ENCODE data around the gene NEURL1. TPM values are rescaled to one million over a fixed set of nuclear protein-coding genes. Genes with fewer than 3 reads are reported as not detected.

The NEURL1 gene
- total RNA-seq, 1 experiment from 2014 or later: 0.10 TPM

DNA sequence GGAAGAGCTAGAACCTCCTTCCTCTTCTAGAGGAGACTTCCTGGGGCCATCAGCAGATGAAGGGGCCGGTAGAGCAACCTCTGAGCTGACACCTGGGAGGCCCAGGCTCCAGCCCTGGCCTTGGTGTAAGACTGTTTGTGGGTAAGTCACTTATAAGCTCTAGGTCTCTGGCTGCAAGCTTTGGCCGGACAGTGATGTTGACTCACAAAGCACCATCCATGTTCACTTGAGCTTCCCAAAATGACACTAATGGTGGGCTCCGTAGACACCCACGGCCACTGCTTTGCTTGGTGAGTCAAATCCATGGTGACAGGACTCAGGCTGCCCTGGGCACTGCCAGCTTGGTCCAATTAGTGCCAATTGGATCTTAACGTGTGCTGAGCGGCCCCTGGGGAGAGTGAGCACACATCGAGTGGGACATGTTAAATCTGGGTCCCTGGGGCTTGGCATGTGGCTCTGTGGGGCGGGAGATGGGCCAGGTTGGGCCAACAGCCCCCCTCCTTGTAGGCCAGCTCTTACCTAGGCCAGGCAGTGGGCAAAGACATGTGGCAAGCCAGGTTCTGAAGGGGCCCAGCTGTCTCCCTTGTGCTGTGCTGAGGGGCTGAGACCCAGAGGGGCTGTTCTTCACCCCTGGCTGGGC lies 16.7 kb downstream of the NEURL1 start:
- Histone ChIP-seq H3K4me1 (ENCODE audit: control insufficient read depth, insufficient read depth, low read length) (no peaks in the 10 kb centered on the region), H3K36me3 (ENCODE audit: control insufficient read depth, insufficient read depth, low read length) (no peaks in the 10 kb centered on the region), H3K9me3 (ENCODE audit: control insufficient read depth, insufficient read depth, low read depth, low read length) (no peaks in the 10 kb centered on the region), H3K27me3 (ENCODE audit: control insufficient read depth, insufficient read depth, low read length) (no peaks in the 10 kb centered on the region), H3K27ac (ENCODE audit: low read length) (no peak overlapping the region), H3K4me3 (ENCODE audit: low read depth in 2 of 2, low read length in 2 of 2) (no peak overlapping the region)
- ATAC-seq (no peak), DNase-seq (ENCODE audit: low read depth, low spot score) (no peak)
- no TSS peak for BruUV-seq (replicated peaks)
- CTCF ChIA-PET: no interaction called here
- in situ Hi-C loops (cut with HindIII; ENCODE audit: low pct_unique_long_range_greater_than_20kb, low sequenced_read_pairs): no loop called here
- intact Hi-C loops (cut with micrococcal nuclease; ENCODE audit: unreplicated experiment): no loop called here
- TF ChIP-seq SIN3A (IDR thresholded peaks at IDR 0.05; ENCODE audit: borderline replicate concordance, insufficient read depth, low read depth, low read length) (no peak), TCF7L2 (IDR thresholded peaks at IDR 0.05; ENCODE audit: low read depth, low read length) (no peak), POLR2AphosphoS5 (IDR thresholded peaks at IDR 0.05; ENCODE audit: low read depth, low read length) (no peak)
- TF ChIP-seq, protein P1, sequence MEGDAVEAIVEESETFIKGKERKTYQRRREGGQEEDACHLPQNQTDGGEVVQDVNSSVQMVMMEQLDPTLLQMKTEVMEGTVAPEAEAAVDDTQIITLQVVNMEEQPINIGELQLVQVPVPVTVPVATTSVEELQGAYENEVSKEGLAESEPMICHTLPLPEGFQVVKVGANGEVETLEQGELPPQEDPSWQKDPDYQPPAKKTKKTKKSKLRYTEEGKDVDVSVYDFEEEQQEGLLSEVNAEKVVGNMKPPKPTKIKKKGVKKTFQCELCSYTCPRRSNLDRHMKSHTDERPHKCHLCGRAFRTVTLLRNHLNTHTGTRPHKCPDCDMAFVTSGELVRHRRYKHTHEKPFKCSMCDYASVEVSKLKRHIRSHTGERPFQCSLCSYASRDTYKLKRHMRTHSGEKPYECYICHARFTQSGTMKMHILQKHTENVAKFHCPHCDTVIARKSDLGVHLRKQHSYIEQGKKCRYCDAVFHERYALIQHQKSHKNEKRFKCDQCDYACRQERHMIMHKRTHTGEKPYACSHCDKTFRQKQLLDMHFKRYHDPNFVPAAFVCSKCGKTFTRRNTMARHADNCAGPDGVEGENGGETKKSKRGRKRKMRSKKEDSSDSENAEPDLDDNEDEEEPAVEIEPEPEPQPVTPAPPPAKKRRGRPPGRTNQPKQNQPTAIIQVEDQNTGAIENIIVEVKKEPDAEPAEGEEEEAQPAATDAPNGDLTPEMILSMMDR (IDR thresholded peaks at IDR 0.05): no peak
- TF ChIP-seq, protein P2, sequence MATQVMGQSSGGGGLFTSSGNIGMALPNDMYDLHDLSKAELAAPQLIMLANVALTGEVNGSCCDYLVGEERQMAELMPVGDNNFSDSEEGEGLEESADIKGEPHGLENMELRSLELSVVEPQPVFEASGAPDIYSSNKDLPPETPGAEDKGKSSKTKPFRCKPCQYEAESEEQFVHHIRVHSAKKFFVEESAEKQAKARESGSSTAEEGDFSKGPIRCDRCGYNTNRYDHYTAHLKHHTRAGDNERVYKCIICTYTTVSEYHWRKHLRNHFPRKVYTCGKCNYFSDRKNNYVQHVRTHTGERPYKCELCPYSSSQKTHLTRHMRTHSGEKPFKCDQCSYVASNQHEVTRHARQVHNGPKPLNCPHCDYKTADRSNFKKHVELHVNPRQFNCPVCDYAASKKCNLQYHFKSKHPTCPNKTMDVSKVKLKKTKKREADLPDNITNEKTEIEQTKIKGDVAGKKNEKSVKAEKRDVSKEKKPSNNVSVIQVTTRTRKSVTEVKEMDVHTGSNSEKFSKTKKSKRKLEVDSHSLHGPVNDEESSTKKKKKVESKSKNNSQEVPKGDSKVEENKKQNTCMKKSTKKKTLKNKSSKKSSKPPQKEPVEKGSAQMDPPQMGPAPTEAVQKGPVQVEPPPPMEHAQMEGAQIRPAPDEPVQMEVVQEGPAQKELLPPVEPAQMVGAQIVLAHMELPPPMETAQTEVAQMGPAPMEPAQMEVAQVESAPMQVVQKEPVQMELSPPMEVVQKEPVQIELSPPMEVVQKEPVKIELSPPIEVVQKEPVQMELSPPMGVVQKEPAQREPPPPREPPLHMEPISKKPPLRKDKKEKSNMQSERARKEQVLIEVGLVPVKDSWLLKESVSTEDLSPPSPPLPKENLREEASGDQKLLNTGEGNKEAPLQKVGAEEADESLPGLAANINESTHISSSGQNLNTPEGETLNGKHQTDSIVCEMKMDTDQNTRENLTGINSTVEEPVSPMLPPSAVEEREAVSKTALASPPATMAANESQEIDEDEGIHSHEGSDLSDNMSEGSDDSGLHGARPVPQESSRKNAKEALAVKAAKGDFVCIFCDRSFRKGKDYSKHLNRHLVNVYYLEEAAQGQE (IDR thresholded peaks at IDR 0.05; ENCODE audit: insufficient read depth in 1 of 2, low read depth in 2 of 2, low read length in 1 of 2): no peak
- POLR2A ChIA-PET: no interaction called here

DNA sequence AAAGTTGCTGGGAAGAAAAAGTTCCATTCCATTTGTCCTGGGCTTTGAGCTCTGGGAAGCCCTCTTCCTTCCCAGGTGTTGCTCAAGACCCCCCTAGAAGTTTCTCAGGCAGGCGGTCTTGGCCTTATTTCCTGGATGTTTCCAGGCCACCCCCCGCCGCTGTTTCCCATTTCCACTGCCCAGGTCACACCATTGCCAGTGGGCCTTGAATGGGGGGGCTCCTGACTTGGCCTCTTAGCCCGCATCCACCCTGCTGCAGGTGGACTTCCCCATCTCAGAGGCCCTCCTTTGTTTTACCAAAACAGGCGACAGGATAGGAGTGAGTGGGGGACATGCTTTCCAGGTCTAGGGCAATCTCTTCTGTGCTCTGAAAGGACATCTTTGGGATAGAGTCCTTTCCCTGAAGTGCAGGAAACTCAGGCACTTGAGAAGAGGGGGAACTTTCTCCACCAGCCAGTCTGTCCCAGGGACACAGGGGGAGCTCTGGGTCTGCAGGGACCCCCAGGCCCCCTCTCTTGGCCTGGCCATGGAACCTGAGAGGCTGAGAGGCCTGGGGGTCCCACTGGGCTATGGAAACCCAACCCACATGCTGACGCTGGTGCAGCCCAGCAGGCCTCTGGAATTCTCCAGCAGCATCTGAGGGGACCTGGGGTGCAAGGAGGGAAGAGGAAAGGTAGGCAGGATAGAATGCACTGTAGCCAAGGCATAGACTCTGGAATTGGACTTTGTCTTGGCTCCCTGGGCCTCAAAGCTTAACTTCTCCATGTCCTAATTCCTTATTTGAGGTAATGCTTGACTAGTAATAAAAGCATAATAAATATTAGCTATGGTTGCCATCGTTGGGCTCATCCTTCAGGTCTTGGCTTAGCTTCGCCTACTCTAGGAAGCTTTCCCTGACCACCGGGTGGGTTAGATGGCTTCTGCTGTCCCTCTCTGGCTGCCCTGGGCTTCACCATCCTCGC lies 17.6 kb downstream of the NEURL1 start:
- POLR2A ChIA-PET: no interaction called here
- CTCF ChIA-PET: no interaction called here
- Histone ChIP-seq H3K4me3 (ENCODE audit: low read depth in 2 of 2, low read length in 2 of 2) (no peak overlapping the region), H3K27me3 (ENCODE audit: control insufficient read depth, insufficient read depth, low read length) (no peaks in the 10 kb centered on the region), H3K4me1 (ENCODE audit: control insufficient read depth, insufficient read depth, low read length) (peaks cover 3% of the 10 kb centered on the region; the same call in 1 of the 2 replicates), H3K36me3 (ENCODE audit: control insufficient read depth, insufficient read depth, low read length) (no peaks in the 10 kb centered on the region), H3K27ac (ENCODE audit: low read length) (no peak overlapping the region), H3K9me3 (ENCODE audit: control insufficient read depth, insufficient read depth, low read depth, low read length) (no peaks in the 10 kb centered on the region)
- in situ Hi-C loops (cut with HindIII; ENCODE audit: low pct_unique_long_range_greater_than_20kb, low sequenced_read_pairs): no loop called here
- DNase-seq (ENCODE audit: low read depth, low spot score): no peak
- ATAC-seq: no peak
- TF ChIP-seq, protein P2 (IDR thresholded peaks at IDR 0.05; ENCODE audit: insufficient read depth in 1 of 2, low read depth in 2 of 2, low read length in 1 of 2): no peak
- no peak for TF ChIP-seq POLR2AphosphoS5 (IDR thresholded peaks at IDR 0.05; ENCODE audit: low read depth, low read length)
- TF ChIP-seq SIN3A (IDR thresholded peaks at IDR 0.05; ENCODE audit: borderline replicate concordance, insufficient read depth, low read depth, low read length): no peak
- TF ChIP-seq TCF7L2 (IDR thresholded peaks at IDR 0.05; ENCODE audit: low read depth, low read length): no peak
- TF ChIP-seq, protein P1 (IDR thresholded peaks at IDR 0.05): no peak
- intact Hi-C loops (cut with micrococcal nuclease; ENCODE audit: unreplicated experiment): no loop called here
- no TSS peak for BruUV-seq (replicated peaks)
